Cardiac atrium fibroblast (primary cell): Measurements from ENCODE around the gene ASAH2B. TPM values are rescaled to one million over a fixed set of nuclear protein-coding genes. Genes with fewer than 3 reads are reported as not detected.

ENCODE experiments used
- total RNA-seq: library from RNA; depleted of rRNA; stranded (reverse); fragments of >200 nt; gene quantifications from 2 replicates; pipeline ENCODE4 v1.2.3, GENCODE V29; 2015

The ASAH2B gene
- 1.3 TPM in 2 replicates for total RNA-seq

GRCh38 chr10:50739618-50740292 lies at the start of gene ASAH2B:
Gene ASAH2B (plus strand): TSS chr10:50739936. CDS start chr10:50745131, 5,195 bp downstream.

Other genes with a start within 250 kb of the ASAH2B start
- 46.0 and 46.5 TPM in 2 replicates for gene SGMS1, start 116.0 kb upstream of the ASAH2B start, total RNA-seq
- gene A1CF, start 145.7 kb downstream of the ASAH2B start, total RNA-seq, result not detected in 2 replicates